H54 (cell line): ENCODE measurements around the gene TRIM2.

Source experiments
- DNase-seq: peaks from one replicate; pipeline ENCODE4 v3.0.0; 2011; ENCODE audit warnings: low spot score, mixed read lengths; ENCODE audit not compliant: insufficient read length
- FAIRE-seq: peaks from 3 replicates; lab custom pipeline; 2011; peaks lifted over from hg19 to GRCh38; lab: Jason Lieb, UNC
- POLR2A ChIP-seq: IDR thresholded peaks from 2 replicates; pipeline ENCODE4 v1.6.1; 2011; ENCODE audit warnings: low read depth, mild to moderate bottlenecking, low read length

Gene TRIM2

GRCh38 chr4:153318696-153319320, 114.6 kb downstream of the TRIM2 start:
- no peak for DNase-seq
- TF ChIP-seq POLR2A = no peak
- no peak for FAIRE-seq

- no peak for TF ChIP-seq POLR2A
- DNase-seq (no peak), FAIRE-seq (no peak)
These were observed 118.5 kb downstream of the TRIM2 start for GRCh38 chr4:153322791-153323190.

- DNase-seq = no peak
- no peak for FAIRE-seq
- no peak for TF ChIP-seq POLR2A
These were observed 119.8 kb downstream of the TRIM2 start for GRCh38 chr4:153324046-153324445.

GRCh38 chr4:153325558-153325957, 121.3 kb downstream of the TRIM2 start:
- FAIRE-seq = no peak
- DNase-seq = no peak
- TF ChIP-seq POLR2A = no peak

- DNase-seq (no peak), FAIRE-seq (no peak)
- no peak for TF ChIP-seq POLR2A
These were observed 122.3 kb downstream of the TRIM2 start for GRCh38 chr4:153326513-153326912.

GRCh38 chr4:153327247-153327646, 123.0 kb downstream of the TRIM2 start:
- TF ChIP-seq POLR2A = no peak
- no peak for FAIRE-seq
- no peak for DNase-seq

GRCh38 chr4:153332936-153333335, 128.7 kb downstream of the TRIM2 start:
- FAIRE-seq (peak; percentile 82), DNase-seq (no peak)
- TF ChIP-seq POLR2A = no peak

- no peak for TF ChIP-seq POLR2A
- FAIRE-seq (no peak), DNase-seq (no peak)
These were observed 129.6 kb downstream of the TRIM2 start for GRCh38 chr4:153333874-153334273.

GRCh38 chr4:153335665-153336064, 131.4 kb downstream of the TRIM2 start:
- no peak for FAIRE-seq
- no peak for DNase-seq
- TF ChIP-seq POLR2A = no peak

- no peak for TF ChIP-seq POLR2A
- DNase-seq = no peak
- FAIRE-seq = no peak
These were observed 133.4 kb downstream of the TRIM2 start for GRCh38 chr4:153337686-153338085.

GRCh38 chr4:153341575-153342090, 137.4 kb downstream of the TRIM2 start:
- DNase-seq (peak; percentile 17), FAIRE-seq (peak; percentile 76)
- TF ChIP-seq POLR2A = no peak

- FAIRE-seq = no peak
- TF ChIP-seq POLR2A = no peak
- DNase-seq = no peak
These were observed 138.7 kb downstream of the TRIM2 start for GRCh38 chr4:153342751-153343552.

- peak; percentile 61 for DNase-seq
- no peak for FAIRE-seq
- peak; percentile 82 for TF ChIP-seq POLR2A
These were observed 140.1 kb downstream of the TRIM2 start, which contains the start of gene MND1 for GRCh38 chr4:153344131-153345011. Gene MND1, plus strand, starts transcription at chr4:153344688. Its CDS starts 50 bp downstream, at chr4:153344738.
